Panc1 (cell line): Measurements from ENCODE around the gene STAMBP.
"Not testable (repeated sequence)": the region's sequence is repeated elsewhere in the genome, so short reads cannot be mapped to it uniquely, and the experiment has no call there.

Experiments used
- POLR2AphosphoS5 ChIP-seq: IDR thresholded peaks from 2 replicates; pipeline ENCODE4 v1.6.1; 2012; ENCODE audit warnings: mild to moderate bottlenecking, low read depth, low read length, moderate library complexity
- SIN3A ChIP-seq: IDR thresholded peaks from 2 replicates; pipeline ENCODE4 v1.6.1; 2012; ENCODE audit warnings: low read depth, mild to moderate bottlenecking, low read length, moderate library complexity, borderline replicate concordance; ENCODE audit not compliant: insufficient read depth
- TCF7L2 ChIP-seq: IDR thresholded peaks from 2 replicates; pipeline ENCODE4 v1.6.1; 2011; ENCODE audit warnings: mild to moderate bottlenecking, low read depth, low read length, inconsistent platforms
- TF ChIP-seq, protein P1 (sequence below): fragments of 450-650 bp; IDR thresholded peaks from 2 replicates; pipeline ENCODE4 v1.5.1; 2017; ENCODE audit warnings: mild to moderate bottlenecking
- TF ChIP-seq, protein P2 (sequence below), 2 experiments: IDR thresholded peaks; 2 replicates each; pipeline ENCODE4 v1.6.1; 2011 to 2012; ENCODE audit warnings: low read depth in 2 of 2, control low read depth in 1 of 2, low read length in 1 of 2, mild to moderate bottlenecking in 1 of 2, moderate library complexity in 1 of 2; ENCODE audit not compliant: insufficient read depth in 1 of 2

DNA sequence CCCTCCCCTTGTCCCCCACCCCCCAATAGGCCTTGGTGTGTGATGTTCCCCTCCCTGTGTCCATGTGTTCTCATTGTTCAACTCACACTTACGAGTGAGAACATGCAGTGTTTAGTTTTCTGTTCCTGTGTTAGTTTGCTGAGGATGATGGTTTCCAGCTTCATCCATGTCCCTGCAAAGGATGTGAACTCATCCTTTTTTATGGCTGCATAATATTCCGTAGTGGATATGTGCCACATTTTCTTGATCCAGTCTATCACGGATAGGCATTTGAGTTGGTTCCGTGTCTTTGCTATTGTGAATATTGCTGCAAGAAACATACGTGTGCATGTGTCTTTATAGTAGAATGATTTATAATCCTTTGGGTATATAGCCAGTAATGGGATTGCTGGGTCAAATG is 49.2 kb downstream of the STAMBP start:
- TF ChIP-seq TCF7L2, POLR2AphosphoS5, SIN3A: not testable (repeated sequence)
- TF ChIP-seq, protein P1, sequence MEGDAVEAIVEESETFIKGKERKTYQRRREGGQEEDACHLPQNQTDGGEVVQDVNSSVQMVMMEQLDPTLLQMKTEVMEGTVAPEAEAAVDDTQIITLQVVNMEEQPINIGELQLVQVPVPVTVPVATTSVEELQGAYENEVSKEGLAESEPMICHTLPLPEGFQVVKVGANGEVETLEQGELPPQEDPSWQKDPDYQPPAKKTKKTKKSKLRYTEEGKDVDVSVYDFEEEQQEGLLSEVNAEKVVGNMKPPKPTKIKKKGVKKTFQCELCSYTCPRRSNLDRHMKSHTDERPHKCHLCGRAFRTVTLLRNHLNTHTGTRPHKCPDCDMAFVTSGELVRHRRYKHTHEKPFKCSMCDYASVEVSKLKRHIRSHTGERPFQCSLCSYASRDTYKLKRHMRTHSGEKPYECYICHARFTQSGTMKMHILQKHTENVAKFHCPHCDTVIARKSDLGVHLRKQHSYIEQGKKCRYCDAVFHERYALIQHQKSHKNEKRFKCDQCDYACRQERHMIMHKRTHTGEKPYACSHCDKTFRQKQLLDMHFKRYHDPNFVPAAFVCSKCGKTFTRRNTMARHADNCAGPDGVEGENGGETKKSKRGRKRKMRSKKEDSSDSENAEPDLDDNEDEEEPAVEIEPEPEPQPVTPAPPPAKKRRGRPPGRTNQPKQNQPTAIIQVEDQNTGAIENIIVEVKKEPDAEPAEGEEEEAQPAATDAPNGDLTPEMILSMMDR = not testable (repeated sequence)
- TF ChIP-seq, protein P2, sequence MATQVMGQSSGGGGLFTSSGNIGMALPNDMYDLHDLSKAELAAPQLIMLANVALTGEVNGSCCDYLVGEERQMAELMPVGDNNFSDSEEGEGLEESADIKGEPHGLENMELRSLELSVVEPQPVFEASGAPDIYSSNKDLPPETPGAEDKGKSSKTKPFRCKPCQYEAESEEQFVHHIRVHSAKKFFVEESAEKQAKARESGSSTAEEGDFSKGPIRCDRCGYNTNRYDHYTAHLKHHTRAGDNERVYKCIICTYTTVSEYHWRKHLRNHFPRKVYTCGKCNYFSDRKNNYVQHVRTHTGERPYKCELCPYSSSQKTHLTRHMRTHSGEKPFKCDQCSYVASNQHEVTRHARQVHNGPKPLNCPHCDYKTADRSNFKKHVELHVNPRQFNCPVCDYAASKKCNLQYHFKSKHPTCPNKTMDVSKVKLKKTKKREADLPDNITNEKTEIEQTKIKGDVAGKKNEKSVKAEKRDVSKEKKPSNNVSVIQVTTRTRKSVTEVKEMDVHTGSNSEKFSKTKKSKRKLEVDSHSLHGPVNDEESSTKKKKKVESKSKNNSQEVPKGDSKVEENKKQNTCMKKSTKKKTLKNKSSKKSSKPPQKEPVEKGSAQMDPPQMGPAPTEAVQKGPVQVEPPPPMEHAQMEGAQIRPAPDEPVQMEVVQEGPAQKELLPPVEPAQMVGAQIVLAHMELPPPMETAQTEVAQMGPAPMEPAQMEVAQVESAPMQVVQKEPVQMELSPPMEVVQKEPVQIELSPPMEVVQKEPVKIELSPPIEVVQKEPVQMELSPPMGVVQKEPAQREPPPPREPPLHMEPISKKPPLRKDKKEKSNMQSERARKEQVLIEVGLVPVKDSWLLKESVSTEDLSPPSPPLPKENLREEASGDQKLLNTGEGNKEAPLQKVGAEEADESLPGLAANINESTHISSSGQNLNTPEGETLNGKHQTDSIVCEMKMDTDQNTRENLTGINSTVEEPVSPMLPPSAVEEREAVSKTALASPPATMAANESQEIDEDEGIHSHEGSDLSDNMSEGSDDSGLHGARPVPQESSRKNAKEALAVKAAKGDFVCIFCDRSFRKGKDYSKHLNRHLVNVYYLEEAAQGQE (IDR thresholded peaks at IDR 0.05; ENCODE audit: insufficient read depth in 1 of 2, low read depth in 2 of 2, low read length in 1 of 2) = not testable (repeated sequence)
